Activated CD4-positive, CD25-positive, alpha-beta regulatory T cell treated with anti-CD3 and anti-CD28 coated beads, Interleukin-2, amount 50 U/mL, for 16 hours (primary cell): ENCODE measurements around the gene FERMT3.

Experiments
- DNase-seq: peaks from one replicate; pipeline ENCODE4 v3.0.0-alpha.2; 2020; ENCODE audit warnings: low read depth, low spot score

Gene FERMT3

DNA sequence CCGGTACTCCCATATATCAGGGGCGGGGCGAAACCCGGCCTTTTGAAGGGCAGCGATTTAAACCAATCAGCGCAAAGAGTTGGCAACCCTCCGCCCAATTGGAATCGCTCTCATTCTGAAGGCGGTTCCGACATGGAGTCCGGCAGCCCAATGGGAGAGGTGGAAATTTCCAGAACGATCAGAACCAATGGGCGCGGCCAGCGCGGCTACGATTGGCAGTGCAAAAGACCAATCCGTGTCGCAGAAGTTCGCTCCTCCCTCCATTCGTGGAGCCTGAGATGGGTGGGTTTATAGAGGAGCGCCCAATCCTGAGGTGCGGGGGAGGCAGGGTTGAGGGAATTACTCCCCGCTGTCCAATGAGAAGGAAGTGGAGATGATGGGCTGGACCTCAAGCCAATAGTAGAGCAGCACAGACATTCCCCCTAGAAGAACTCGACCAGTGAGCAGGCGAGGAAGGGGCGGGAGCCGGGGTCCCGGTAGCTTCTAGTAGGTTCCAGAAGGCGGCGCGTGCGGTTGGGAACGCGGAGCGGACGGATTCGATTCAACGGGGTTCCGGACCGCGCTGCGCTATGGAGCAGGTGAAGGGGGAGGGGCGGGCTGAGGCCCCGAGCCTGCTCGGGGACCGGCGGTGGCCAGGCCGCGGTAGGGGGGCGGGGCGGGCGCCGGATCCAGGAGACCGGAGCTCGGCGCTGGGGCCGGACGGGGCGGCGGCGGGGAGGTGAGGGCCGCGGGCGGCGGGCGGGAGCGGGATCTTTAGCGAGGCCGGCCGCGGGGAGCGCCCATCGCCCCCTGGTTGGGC is 20.6 kb upstream of the FERMT3 start, which contains the start of gene STIP1:
Gene STIP1 (plus strand): TSS at position 479 of the 799 bp plus-strand sequence. CDS start 91 bp downstream, at position 570.
- DNase-seq: peak; percentile 98

GRCh38 chr11:64186492-64187165 is 19.9 kb upstream of the FERMT3 start:
- no peak for DNase-seq

DNA sequence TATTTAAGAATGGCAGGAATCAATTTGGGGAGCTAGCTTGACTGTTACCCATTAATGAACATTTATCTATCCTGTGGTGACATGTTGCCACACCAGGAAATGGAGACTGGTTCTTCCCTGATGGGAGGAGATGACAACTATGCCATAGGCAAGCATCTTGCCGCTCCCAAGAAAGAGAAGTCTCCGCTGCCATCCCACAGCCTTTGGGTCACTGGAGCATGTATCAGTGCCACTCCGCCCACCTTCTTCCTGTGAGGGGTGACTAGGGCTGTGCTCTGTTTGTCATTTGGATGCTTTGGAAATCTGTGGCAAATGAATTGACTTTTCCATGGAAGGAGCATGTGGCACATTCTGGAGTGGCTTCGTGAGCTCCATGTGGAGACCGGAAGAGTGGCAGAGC is 14.1 kb upstream of the FERMT3 start:
- no peak for DNase-seq

GRCh38 chr11:64196626-64197025 is 9.9 kb upstream of the FERMT3 start:
- no peak for DNase-seq

DNA sequence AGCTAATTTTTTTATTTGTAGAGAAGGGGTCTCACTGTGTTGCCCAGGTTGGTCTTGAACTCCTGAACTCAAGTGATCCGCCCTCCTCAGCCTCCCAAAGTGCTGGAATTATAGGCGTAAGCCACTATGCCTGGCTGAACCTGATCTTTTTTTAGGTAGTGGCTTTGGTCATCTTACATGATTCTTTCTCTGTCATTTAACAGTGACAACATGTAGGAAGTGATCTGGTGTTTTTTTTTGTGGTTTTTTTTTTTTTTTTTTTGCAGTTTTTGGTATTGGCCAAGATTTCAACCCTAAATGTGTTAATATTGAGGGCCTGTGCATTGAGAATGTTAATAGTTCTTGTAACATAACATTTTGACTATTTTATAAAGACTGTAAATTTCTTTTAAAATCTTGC is 8.0 kb upstream of the FERMT3 start:
- no peak for DNase-seq

GRCh38 chr11:64201543-64201942 is 5.0 kb upstream of the FERMT3 start:
- DNase-seq: no peak

DNA sequence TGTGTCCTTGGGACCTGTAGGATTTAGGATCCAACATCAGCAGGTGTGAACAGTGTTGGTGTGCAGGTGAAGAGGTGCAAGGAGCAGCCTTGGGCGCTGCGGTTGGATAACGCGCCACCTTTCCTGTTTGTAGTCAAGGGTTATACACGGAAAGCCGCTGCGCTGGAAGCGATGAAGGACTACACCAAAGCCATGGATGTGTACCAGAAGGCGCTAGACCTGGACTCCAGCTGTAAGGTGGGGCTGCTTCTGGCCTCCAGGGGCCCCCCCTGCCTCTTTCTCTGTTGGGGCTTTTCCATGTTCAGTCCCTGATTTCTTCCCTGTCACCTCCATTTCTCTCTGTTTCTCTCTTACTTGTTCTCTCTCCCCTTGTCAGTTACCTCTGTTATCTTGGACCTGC is 3.5 kb upstream of the FERMT3 start:
- DNase-seq: no peak

GRCh38 chr11:64203421-64204079 is 3.0 kb upstream of the FERMT3 start:
- DNase-seq: no peak

DNA sequence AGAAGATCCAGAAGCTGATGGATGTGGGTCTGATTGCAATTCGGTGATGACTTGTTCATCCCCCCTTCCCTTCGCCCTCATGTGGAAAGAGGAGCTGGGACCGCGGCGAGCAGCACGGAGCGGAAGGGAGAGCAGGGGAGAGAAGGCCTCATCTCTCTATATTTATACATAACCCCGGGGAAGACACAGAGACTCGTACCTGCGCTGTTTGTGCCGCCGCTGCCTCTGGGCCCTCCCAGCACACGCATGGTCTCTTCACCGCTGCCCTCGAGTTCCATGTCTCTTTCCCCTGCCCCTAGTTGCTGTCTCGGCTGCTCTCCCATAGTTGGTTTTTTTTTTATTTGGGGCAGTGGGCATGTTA is 2.5 kb upstream of the FERMT3 start:
- DNase-seq: no peak

DNA sequence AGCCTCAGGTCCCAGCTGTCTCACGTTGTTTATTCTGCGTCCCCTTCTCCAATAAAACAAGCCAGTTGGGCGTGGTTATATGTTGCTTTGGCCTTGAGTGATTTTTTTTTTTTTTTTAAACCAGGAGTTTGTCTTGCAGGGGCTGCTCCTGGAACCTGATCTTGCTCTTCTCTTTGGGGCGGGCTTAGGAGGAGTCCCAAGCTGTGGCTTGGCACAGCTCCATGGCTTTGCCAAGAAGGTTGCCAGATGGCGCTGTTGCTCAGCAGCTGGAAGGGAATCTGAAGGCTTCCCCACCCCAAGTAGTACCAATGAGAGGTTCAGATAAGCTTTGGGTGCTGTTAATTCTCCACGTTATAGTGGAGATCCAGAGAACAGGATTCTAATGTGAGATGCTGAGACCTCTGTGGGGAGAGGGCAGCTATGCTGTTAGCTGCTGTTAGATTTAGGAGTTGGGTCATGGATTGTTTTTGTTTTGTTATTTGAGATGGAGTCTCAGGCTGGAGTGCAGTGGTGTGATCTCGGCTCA is 2.0 kb upstream of the FERMT3 start:
- DNase-seq: peak; percentile 61

DNA sequence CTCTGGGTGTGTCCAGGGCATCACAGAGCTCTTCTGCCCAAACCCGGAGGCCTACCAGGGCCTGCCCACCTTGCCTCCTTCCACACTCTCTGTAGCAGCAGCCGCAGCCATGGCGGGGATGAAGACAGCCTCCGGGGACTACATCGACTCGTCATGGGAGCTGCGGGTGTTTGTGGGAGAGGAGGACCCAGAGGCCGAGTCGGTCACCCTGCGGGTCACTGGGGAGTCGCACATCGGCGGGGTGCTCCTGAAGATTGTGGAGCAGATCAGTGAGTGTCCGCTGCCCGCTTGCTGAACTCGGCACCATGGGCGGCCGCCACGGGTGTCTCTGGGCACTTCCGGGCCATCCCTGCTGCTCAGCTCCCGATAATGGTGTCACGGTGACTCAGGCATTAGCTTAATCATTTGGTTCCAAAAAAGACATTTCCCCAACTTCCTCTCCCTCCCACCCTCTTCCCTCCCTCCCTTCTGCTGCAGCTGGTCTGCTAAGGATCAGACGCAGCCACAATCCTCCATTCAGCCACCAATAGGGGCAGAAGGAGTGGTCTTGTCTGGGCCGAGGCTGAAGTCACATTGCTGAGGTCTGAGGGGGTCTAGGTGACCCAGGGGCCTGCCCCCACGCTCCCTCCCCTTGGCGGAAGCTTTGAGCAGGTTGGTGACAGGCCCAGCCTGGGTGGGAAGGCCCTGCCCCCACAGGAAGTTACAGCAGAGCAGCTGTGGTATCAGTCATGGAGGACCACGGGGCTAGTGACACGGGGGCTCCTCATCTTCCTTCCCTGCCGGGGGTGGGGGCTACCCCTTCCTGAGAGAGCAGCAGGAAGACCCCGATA is 950 bp downstream of the FERMT3 start:
- peak; percentile 49 for DNase-seq

DNA sequence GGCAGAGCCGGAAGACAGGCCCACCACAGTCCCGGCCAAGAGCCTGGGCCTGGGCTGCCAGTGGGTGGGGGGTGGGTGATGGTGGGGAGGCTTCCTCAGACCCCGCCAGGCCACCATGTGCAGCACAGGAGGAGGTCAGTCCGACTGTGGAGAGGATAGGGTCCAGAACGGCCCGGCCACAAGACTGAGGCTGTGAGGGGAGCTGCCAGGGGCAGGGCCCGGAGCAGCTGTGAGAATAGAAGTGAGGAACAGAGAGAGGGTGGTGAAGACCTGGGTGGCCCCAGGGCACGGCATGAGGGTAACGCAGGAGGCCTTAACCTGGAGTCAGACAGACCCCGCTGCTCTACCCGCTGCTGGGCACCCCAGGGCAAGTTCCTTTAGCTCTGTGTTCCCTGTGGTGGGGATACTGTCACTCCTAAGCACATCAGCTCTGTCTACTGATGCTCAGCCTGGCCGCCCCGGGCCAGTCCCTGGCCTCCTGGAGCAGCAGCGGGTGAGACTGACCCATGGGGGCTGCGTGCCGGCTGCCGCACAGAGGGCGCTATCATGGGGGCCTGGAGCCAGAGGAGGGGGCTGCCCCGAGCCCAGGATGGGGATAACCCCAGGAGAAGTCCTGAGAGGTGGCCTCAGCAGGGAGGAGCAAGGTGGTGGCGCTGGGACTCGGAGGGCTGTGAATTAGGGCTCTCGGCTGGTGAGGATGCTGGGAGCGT is 1.7 kb downstream of the FERMT3 start:
- no peak for DNase-seq

DNA sequence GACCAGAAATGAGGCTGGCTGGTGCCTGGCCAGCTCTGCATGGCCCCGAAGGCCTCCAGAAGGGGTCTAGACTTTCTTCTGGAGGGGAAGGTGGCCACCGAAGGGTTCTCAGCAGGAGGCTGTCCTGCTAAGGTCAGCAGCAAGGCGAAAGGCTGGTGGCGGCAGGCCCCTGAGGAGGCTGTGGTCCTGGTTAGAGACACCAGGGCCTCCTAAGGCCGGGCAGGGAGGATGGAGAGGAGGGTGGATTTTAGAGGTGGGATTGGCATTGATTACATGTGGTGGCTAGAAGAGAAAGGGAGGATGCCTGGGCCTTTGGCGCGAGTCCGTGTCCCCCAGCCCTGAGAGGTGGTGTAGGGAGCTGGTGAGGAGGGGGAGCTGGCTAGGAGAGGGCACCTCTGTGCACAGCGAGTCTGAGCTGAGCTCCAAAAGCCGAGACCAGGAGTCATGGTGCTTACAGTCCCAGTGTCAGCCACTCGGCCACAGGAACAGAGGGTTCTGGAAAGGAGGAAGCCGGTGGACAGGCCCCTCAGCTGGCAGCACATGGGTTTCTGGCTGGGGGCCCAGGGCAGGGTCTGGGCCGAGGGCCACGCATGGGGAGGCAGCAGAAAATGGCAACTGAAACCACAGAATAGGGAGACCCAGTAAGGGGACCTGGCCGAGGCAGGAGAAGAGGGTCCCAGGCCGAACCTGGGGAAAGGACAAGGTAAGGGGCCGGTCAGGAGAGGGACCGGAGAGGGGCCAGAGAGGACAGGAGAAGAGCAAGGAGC is 2.5 kb downstream of the FERMT3 start:
- no peak for DNase-seq

GRCh38 chr11:64209563-64209843 is 3.0 kb downstream of the FERMT3 start:
- DNase-seq: no peak

DNA sequence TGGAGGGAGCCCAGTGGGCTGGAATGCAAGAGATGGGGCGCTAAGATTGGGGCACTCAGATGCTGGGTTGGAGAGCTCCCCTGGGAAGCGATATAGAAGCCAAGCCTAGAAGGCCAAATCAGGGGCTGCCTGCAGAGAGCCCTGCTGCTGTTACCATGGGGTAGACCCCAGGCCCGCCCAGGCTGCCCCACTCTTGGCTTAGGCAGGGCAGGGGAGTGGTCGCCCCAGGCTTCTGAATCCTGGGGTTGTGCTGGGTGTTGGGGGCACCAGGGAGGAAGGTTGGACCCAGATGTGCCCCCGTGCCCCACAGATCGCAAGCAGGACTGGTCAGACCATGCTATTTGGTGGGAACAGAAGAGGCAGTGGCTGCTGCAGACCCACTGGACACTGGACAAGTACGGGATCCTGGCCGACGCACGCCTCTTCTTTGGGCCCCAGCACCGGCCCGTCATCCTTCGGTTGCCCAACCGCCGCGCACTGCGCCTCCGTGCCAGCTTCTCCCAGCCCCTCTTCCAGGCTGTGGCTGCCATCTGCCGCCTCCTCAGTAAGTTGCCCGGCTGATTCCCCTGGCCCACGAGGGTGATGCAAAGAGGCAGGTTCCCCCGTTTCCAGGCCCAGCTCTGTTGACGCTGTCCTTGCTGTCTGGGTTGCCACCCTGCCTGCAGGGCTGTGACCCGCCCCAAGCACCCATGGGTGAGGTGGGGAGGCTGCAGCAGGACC is 3.9 kb downstream of the FERMT3 start:
- DNase-seq: no peak

DNA sequence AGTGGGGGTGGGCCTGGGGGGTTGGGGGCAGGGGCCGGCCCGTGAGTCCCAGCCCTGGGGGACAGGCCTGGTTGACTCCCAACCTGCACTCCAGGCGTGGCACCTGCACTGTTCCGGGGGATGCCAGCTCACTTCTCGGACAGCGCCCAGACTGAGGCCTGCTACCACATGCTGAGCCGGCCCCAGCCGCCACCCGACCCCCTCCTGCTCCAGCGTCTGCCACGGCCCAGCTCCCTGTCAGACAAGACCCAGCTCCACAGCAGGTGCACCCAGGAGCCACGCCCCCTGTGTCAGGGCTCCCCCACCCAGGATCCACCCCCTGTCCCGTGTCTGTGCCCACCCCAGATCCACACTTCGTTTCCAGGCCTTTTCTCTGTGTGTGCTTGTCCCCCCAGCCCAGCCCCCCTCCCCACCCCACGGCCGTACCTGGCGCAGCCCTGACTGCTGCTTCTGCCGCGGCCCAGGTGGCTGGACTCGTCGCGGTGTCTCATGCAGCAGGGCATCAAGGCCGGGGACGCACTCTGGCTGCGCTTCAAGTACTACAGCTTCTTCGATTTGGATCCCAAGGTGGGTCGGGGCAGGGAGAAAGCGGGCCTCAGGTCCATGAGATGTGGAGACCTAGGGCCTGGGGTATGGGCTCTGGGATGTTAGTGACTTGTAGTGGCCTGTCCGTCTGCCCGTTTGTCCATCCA is 4.8 kb downstream of the FERMT3 start:
- no peak for DNase-seq

DNA sequence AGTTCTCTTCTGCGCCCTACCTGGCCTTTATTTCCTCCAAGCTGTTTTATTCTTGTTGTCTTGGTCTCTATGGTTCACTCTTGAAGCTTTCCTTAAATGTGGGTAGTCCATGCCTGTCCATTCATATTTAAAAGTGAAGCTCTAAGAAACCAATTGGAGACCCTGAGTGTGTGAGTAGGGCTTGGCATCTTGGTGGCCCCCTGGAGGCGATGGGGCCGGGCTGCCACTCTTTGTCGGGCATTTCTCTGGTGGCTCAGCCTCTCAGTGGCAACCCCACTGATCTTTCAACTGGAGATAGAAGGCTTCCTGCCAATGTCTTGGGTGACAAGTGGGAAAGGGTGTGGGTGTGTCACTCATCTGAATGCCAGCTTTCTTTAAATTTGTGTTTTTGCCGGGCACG is 10.4 kb downstream of the FERMT3 start:
- DNase-seq: no peak

DNA sequence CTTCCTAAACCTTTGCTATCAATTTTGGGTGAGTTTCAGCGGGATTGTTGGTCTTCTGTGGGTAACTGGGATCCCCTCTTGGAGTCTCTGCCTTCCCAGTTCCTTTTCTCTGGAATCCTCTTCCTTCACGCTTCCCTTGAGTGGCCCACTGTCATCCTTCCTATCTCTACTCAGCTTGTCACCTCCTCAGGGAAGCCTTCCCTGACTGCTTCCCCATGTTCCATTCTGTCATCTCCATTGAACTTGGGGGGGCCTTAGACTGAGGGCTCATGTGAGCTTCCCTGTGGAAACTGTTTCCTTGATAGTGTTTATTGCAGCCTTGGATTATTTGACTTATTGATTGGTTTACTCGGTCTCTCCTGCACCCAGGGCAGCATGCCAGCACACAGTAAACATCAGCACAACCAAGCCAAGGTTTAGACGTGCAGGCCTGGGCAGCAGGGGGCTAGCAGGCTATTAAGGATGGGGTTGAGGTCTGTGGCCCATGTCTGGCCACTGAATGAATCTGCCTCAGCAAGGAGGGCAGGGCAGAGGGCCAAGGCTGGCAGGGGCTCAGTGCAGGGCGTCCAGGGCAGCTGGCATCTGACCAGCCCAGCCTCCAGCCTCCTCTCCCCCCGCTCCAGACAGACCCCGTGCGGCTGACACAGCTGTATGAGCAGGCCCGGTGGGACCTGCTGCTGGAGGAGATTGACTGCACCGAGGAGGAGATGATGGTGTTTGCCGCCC is 12.3 kb downstream of the FERMT3 start:
- DNase-seq: no peak

DNA sequence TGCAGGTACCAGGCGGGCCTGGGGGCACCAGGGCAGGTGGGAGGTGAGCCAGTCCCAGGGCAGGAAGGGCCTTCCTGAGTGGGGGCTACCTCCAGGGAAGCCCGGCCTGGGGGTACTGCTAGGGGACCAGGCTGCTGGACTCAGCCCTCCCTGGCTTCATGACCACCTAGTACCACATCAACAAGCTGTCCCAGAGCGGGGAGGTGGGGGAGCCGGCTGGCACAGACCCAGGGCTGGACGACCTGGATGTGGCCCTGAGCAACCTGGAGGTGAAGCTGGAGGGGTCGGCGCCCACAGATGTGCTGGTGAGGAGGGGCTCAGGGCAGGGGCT is 12.8 kb downstream of the FERMT3 start:
- DNase-seq: no peak
